EL (cell line): ENCODE results near the gene GPR176.
A peak's percentile ranks its signal among the peaks of the same experiment; 100 is the strongest.

Experiments used
- DNase-seq: peaks from one replicate; pipeline ENCODE4 v3.0.0-alpha.2; 2016

GPR176 gene, protein sequence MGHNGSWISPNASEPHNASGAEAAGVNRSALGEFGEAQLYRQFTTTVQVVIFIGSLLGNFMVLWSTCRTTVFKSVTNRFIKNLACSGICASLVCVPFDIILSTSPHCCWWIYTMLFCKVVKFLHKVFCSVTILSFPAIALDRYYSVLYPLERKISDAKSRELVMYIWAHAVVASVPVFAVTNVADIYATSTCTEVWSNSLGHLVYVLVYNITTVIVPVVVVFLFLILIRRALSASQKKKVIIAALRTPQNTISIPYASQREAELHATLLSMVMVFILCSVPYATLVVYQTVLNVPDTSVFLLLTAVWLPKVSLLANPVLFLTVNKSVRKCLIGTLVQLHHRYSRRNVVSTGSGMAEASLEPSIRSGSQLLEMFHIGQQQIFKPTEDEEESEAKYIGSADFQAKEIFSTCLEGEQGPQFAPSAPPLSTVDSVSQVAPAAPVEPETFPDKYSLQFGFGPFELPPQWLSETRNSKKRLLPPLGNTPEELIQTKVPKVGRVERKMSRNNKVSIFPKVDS

DNA sequence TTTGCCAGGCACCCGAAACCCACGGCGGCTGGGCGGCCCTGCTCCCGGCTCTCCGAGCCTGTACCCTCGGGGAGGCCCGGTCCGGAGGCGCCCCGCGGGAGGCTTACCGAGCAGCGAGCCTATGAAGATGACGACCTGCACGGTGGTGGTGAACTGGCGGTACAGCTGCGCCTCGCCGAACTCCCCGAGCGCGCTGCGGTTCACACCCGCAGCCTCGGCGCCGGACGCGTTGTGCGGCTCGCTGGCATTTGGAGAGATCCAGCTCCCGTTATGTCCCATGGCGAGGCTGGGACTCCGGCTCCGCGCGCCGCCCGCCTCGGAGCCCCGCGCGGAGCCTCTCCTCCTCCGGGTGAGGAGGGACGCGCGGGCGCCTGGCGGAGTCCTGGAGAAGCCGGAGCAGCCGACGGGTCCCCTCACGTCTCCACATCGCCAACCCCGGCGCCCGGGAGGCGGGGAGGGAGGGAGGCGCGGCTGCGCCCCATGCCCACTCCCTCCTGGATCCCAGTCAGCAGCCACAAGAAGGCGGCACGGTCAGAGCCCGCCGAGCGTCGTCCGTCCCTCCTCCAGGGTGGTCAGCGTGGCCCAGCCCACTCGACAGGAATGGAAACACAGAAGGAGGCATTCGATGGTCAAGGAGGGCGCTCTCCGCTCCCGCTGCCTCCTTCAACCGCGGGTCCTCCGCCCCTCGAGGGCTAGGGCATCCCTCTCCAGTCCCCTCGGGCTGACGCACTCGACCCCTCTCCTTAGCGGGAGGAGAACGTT, at the start of gene GPR176:
TSS of gene GPR176 (minus strand) at position 519 of the 762 bp plus-strand sequence. CDS start at position 279, 240 bp downstream.
- DNase-seq, result peak; percentile 94

DNA sequence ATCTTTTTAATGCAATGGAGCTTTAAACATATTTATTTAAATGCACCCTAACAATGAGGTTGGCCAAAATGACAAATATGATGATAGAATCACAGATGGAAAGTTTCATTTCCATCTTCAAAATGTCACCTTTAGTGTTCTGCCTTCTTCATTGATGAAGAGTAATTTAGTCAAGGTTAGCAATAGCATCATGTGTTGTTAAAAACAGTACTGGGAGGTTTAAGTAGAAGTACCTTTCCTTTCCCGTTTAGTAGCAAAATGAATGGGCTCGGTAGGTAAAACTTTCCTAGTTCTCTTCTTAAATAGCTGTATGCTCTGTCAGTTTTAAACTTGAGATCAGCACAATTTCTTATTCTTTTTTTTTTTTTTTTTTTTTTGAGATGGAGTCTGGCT, 48.9 kb upstream of the GPR176 start:
- no peak for DNase-seq

DNA sequence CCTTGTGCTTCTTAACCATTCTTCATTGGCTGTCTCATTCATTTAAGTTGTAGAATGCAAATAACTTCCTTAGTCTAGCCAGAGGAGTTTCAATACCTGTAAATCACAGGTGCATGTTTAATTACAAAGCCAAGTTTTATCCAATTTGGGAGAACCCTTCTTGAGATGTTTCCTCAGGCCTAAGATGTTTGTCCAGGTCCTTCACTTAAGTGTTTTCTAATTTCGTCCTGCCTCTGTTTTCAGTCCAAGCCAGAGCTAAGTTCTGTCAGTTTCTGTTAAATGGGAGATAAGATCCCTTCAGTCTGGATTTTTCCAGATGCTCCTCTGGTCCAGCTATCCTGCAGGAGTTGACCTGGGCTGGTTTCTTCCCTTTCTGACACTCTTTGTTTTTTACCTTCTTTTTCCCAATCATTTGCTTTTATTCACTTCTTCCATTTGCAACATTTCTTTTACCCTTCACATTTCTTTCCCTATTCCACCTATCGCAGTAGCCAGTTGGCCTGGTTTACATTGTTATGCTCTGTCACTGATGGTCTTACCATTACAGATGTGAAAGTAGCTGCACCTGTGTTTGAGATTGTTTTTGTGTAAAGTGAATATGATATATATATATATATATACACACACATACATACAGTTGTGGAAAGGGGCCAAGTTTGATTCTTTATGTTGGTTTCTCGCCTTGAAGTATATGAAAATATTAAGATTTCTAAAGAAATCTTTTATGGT, 48.4 kb upstream of the GPR176 start:
- no peak for DNase-seq

DNA sequence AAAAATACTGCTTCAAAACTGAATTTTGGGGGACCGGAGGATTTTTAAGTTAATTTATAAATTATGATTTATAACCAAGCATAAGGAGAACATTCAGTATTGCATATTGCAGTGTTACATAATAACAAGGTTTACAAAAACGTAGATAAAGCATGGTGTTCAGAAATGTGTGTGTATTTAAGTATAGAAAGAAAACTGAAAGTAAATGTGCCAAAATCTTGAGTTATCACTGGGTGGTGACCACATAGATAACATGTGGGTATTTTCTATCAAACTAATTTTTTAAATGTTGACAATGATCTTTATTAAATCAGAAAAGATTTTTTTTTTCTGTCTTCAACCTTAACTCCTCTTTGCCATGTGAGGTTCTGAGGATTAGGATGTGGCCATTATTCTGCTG, 46.5 kb upstream of the GPR176 start:
- DNase-seq, result no peak

GRCh38 chr15:39963786-39964185, 43.7 kb upstream of the GPR176 start:
- DNase-seq, result peak; percentile 11

DNA sequence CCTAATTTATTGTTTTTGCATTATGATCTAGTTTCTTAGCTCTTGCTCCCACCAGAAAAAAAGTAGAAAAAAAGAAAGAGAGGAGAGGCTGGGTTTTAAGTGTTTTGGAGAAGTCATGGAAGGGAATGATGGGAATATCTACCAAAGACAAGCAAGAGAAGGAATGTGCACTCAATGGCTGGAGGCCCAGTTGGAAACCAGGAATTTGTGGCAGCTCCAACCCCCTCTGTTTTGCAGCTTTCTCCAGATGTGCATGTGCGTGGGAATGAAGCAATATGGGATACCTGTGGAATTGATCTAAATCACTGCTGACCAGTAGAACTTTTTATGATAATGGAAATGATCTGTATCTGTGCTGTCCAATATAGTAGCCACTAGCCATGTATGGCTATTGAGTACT, 41.0 kb upstream of the GPR176 start:
- no peak for DNase-seq

- no peak for DNase-seq
Measured at GRCh38 chr15:39960411-39960810, 40.3 kb upstream of the GPR176 start.

GRCh38 chr15:39959411-39959810, 39.3 kb upstream of the GPR176 start:
- DNase-seq, result no peak

- DNase-seq, result no peak
Measured at GRCh38 chr15:39957481-39957880, 37.4 kb upstream of the GPR176 start.

DNA sequence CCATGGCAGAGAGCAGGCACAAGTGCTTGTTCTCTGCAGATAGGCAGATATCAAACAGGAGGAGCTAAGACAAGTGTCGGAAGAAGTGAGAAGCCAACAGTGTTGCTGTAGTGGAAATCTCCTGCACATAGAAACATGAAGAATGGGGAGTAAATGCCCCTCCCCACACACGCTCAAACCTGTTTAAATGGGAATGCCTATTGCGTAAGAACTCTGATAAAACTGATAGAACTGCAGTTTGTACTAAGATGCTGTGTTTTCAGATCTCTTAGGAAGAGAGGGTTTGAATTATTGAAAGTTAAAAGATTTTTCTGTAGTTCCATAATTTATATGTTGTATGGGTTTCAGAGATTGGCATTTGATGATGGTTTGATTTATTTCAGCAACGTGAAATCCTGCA, 33.5 kb upstream of the GPR176 start:
- DNase-seq, result no peak

- no peak for DNase-seq
Measured at GRCh38 chr15:39951561-39951960, 31.5 kb upstream of the GPR176 start.

GRCh38 chr15:39948817-39949216, 28.8 kb upstream of the GPR176 start:
- no peak for DNase-seq

DNA sequence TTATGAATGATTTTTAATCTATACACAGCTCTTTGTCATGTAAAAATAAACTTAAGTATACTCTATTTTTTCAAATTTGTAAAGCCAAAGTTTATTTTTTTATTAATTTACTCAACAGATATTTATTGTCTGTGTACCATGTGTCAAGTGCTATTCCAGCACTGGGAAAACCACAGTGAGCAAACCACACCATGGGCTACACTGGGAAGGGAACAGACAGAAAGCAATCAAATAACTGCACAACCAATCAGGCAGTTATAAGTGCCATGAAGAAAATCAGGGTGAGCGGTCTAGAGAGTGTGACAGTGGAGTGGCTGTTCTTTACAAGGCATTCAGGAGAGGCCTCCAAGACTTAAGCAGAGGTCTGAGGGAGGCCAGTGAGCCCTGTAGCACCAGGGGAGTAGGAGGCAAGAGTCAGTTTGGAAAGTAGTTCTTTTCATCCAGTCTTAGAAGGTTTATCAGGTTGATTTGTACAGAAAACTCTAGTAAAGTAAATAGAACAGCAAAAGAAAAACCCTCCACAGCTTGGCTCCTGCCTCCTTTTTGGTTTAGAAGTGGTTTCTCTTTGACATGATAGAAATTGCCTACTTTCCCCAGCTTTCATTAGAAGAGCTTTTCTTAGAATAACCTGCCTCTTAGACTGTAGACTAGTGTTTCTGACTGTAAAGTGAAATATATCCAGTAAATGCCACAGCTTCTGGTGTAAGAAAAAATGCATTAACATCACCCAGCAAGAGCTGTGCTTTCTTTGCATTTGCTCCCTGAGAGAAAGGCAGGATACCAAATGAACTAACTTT, 27.5 kb upstream of the GPR176 start:
- no peak for DNase-seq

GRCh38 chr15:39946862-39947261, 26.8 kb upstream of the GPR176 start:
- peak; percentile 60 for DNase-seq

GRCh38 chr15:39944726-39945125, 24.7 kb upstream of the GPR176 start:
- peak; percentile 59 for DNase-seq

GRCh38 chr15:39942753-39943150, 22.7 kb upstream of the GPR176 start:
- DNase-seq, result no peak

- peak; percentile 70 for DNase-seq
Measured at GRCh38 chr15:39942101-39942752, 22.2 kb upstream of the GPR176 start.

DNA sequence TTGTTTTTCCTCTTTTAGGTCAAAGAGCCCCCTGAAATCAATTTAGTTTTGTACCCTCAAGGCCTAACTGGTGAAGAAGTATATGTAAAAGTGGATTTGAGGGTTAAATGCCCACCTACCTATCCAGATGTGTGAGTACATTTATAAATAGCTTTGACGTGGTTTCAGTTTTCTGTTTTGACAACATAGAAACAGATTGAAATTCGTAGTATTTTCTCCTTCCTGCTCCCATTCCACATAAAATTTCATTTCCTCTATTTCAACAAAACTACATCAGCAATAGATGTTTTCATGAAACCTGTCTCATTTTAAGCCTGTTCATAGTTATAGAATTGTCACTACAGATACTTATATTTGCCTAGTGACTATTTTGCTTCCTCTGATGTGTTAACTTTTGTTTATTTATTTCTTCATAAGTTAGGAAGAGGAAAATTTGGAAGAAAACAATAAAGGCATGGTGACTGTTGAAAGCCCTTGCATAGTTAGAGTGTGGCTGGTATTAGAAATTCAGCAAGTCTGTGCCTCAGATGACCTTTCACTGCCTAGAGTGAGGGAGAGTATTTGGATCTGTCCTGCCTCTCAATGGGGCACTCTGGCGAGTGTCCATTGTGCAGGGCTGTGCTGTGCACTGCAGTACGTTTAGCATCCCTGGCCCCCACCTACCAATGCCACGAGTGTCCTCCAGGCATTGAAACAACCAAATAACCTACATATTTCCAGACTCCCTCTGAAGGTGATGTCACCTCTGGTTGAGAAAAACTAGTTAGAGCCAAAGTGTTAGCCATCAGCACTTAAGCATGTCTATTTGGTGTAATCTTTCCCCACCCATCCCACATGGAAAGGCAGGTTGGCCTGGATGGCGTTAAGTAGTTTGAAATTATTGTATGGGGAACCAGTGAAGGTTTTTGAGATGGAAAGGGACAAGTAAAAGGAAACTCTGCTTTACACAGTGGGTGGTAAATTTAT, 19.7 kb upstream of the GPR176 start:
- peak; percentile 41 for DNase-seq

DNA sequence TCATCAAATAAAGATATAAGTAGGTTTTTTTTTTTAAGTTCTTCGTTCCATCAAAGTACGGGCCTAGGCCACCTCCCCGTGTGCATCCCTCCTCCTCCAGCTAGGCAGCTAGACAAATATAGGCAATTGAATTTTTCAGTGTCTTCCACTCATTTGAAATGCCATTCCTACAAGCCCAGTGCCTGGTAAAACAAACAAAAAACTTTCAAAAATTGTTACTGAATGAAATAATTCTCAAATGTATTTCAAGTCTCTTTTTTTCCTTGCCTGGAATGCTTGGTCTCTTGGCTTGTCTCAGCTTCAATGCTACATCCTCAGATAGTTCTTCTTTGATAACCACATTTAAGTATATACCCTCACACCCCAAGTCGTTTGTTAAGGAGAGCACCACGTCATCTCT, 17.6 kb upstream of the GPR176 start:
- peak; percentile 17 for DNase-seq

GRCh38 chr15:39936681-39937080, 16.6 kb upstream of the GPR176 start:
- DNase-seq, result no peak

- DNase-seq, result peak; percentile 74
Measured at GRCh38 chr15:39936187-39936586, 16.1 kb upstream of the GPR176 start.
